ENCODE measurements around the gene NCAPH2. TPM values are rescaled to one million over a fixed set of nuclear protein-coding genes. Genes with fewer than 3 reads are reported as not detected.

Gene NCAPH2
- polyA plus RNA-seq, 3 donors: 12.5 to 23.6 (median 18.1) TPM

DNA sequence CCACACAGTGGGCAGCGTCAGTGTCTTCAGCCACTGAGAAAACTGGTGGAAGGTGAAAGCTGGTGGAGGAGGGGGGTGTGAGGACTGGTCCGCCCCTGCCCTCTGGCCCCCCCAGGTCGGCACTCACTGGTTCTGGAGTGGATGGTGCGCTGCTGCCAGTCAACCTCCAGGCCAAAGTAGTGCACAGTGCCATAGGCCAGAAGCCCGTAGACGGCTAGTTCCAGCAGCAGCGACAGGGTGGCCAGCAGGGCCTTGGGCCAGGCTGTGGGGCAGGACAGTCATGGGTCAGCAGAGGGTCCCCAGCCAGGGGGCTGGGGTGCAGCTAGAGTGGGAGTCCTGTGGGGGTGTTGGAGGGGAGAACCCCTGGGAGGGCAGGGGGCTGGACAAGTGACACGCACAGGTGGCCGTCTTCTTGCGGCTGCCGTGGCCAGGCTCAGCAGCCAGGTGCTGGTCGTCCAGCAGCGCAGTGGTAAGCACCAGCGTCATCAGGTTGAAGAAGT lies 2.7 kb upstream of the NCAPH2 start:
- peaks cover 30 to 36% of the 10 kb centered on the region in 2 donors for H3K36me3 ChIP-seq (replicated peaks in 1 of 2; ENCODE audit: control insufficient read depth in 1 of 2, insufficient read depth in 2 of 2, low read length in 2 of 2)
- H3K4me3 Mint-ChIP-seq: no peak overlapping the region
- intact Hi-C loops (cut with micrococcal nuclease): loop anchor here (5.0 kb wide), 3 partner anchors 57 to 122 kb away; partner anchors contain the start of genes ARSA (in 1 of the 2), CHKB (in 1 of the 2) and SYCE3 (in 1 of the 2)

DNA sequence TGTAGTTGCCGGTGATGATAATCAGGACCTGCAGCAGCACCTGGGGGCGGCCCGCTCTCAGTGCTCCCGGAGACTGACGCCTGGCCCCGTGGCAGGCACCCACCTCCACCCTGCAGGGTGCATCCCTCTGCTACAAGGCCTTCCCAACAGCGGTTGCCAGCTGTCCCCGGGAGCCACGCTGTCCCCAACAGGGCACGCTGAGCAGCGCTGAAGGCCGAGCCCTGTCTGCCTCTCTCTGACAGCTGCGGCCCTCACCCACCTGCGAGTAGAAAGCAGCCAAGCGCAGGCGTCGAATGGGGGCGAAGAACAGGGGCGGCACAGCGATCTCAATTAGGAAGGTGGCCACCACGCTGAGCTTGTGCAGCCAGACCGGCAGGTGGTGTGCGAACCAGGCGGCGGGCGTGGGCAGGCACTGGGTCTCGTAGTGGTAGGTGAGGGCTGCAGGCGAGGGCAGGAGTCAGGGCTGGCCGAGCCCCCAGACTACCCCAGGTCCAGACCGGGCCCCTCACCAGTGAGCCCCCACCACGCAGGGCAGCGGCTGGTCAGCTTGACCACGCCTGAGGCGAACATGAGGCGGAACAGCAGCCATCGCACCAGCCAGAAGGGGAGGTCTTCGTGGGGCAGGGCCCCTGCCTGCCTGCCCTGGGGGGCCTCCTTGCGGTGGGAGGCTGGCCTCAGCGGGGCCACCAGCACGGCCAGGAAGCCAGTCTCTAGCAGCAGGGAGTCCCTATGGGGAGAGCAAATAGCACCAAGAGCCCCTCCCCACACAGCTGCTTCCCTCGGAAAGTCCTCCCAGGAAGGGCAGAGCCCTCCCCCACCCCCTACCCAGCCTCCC lies 2.0 kb upstream of the NCAPH2 start:
- TF ChIP-seq, protein P1, sequence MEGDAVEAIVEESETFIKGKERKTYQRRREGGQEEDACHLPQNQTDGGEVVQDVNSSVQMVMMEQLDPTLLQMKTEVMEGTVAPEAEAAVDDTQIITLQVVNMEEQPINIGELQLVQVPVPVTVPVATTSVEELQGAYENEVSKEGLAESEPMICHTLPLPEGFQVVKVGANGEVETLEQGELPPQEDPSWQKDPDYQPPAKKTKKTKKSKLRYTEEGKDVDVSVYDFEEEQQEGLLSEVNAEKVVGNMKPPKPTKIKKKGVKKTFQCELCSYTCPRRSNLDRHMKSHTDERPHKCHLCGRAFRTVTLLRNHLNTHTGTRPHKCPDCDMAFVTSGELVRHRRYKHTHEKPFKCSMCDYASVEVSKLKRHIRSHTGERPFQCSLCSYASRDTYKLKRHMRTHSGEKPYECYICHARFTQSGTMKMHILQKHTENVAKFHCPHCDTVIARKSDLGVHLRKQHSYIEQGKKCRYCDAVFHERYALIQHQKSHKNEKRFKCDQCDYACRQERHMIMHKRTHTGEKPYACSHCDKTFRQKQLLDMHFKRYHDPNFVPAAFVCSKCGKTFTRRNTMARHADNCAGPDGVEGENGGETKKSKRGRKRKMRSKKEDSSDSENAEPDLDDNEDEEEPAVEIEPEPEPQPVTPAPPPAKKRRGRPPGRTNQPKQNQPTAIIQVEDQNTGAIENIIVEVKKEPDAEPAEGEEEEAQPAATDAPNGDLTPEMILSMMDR (IDR thresholded peaks at IDR 0.05): no peak
- H3K9me3 ChIP-seq (replicated peaks in 1 of 2; ENCODE audit: control insufficient read depth in 1 of 2, insufficient read depth in 1 of 2, low read length in 2 of 2): no peaks in the 10 kb centered on the region
- H2AFZ ChIP-seq (ENCODE audit: insufficient read depth, low read depth, low read length, poor library complexity, severe bottlenecking): no peak overlapping the region
- H3K4me1 Mint-ChIP-seq: peaks cover 20% of the 10 kb centered on the region
- peaks cover 30 to 36% of the 10 kb centered on the region in 2 donors for H3K36me3 ChIP-seq (replicated peaks in 1 of 2; ENCODE audit: control insufficient read depth in 1 of 2, insufficient read depth in 2 of 2, low read length in 2 of 2)
- H3K27me3 Mint-ChIP-seq (ENCODE audit: low read depth in 3 of 3): peaks cover 0 to 3% (median 1%) of the 10 kb centered on the region in 3 donors
- H3K9ac ChIP-seq (ENCODE audit: insufficient read depth, low read length, poor library complexity, severe bottlenecking): peak overlapping the region; percentile 84
- H3K4me3 Mint-ChIP-seq: no peak overlapping the region
- WGBS (ENCODE audit: insufficient coverage): 99% methylated on average over 35 of the region's 41 CpGs
- H3K27ac Mint-ChIP-seq: peak overlapping the region in 1 of 7 donors; percentile 61
- no peak overlapping the region for H3K27ac ChIP-seq (ENCODE audit: low read depth in 1 of 2, low read length in 2 of 2)
- no peaks in the 10 kb centered on the region for H3K9me3 Mint-ChIP-seq
- H3K4me1 ChIP-seq (ENCODE audit: control insufficient read depth in 1 of 2, insufficient read depth in 2 of 2, low read length in 2 of 2): peaks cover 19 to 26% of the 10 kb centered on the region in 2 donors
- peak overlapping the region; percentile 98 for H3K4me2 ChIP-seq (replicated peaks; ENCODE audit: extremely low read depth, low read length, poor library complexity, severe bottlenecking)
- H4K20me1 ChIP-seq (ENCODE audit: insufficient read depth, low read length): no peaks in the 10 kb centered on the region
- H3K27me3 ChIP-seq (ENCODE audit: control insufficient read depth in 2 of 2, insufficient read depth in 2 of 2, low read length in 2 of 2): no peaks in the 10 kb centered on the region
- peak overlapping the region in 1 of 3 experiments; percentile 96 for H3K4me3 ChIP-seq (replicated peaks in 1 of 3; ENCODE audit: low read depth in 2 of 3, low read length in 3 of 3)
- peak in 1 of 3 donors; percentile 16 for DNase-seq
- H3K79me2 ChIP-seq (ENCODE audit: insufficient read depth, low read length): peaks cover 55% of the 10 kb centered on the region
- intact Hi-C loops (cut with micrococcal nuclease): loop anchor here (2.0 to 5.0 kb wide), 4 partner anchors 56 to 123 kb away; partner anchors contain the start of genes ARSA (in 2 of the 2), CHKB (in 1 of the 2) and SYCE3 (in 1 of the 2)
- peaks cover 15 to 26% of the 10 kb centered on the region in 2 donors for H3K36me3 Mint-ChIP-seq

More for the DNA sequence above, 2.7 kb upstream of the NCAPH2 start:
- H3K79me2 ChIP-seq (ENCODE audit: insufficient read depth, low read length): peaks cover 49% of the 10 kb centered on the region
- H3K9ac ChIP-seq (ENCODE audit: insufficient read depth, low read length, poor library complexity, severe bottlenecking): no peak overlapping the region
- H3K27me3 ChIP-seq (ENCODE audit: control insufficient read depth in 2 of 2, insufficient read depth in 2 of 2, low read length in 2 of 2): no peaks in the 10 kb centered on the region
- Mint-ChIP-seq H3K9me3 (no peaks in the 10 kb centered on the region), H3K27ac (no peak overlapping the region), H3K36me3 (peaks cover 15 to 26% of the 10 kb centered on the region in 2 donors), H3K27me3 (ENCODE audit: low read depth in 3 of 3) (peaks cover 0 to 3% (median 3%) of the 10 kb centered on the region in 3 donors), H3K4me1 (peaks cover 20% of the 10 kb centered on the region)
- H3K4me3 ChIP-seq (replicated peaks in 1 of 3; ENCODE audit: low read depth in 2 of 3, low read length in 3 of 3): no peak overlapping the region
- H3K4me1 ChIP-seq (ENCODE audit: control insufficient read depth in 1 of 2, insufficient read depth in 2 of 2, low read length in 2 of 2): peaks cover 19 to 26% of the 10 kb centered on the region in 2 donors
- H2AFZ ChIP-seq (ENCODE audit: insufficient read depth, low read depth, low read length, poor library complexity, severe bottlenecking): no peak overlapping the region
- no peaks in the 10 kb centered on the region for H4K20me1 ChIP-seq (ENCODE audit: insufficient read depth, low read length)
- TF ChIP-seq, protein P1 (IDR thresholded peaks at IDR 0.05): no peak
- 96% methylated on average over 13 of the region's 14 CpGs for WGBS (ENCODE audit: insufficient coverage)
- H3K4me2 ChIP-seq (replicated peaks; ENCODE audit: extremely low read depth, low read length, poor library complexity, severe bottlenecking): no peak overlapping the region
- no peaks in the 10 kb centered on the region for H3K9me3 ChIP-seq (replicated peaks in 1 of 2; ENCODE audit: control insufficient read depth in 1 of 2, insufficient read depth in 1 of 2, low read length in 2 of 2)
- H3K27ac ChIP-seq (ENCODE audit: low read depth in 1 of 2, low read length in 2 of 2): no peak overlapping the region
- peak in 1 of 3 donors; percentile 11 for DNase-seq
